Stomach (tissue), 9 donors: ENCODE results near the gene ITGAD. TPM values are rescaled to one million over a fixed set of nuclear protein-coding genes. Genes with fewer than 3 reads are reported as not detected.

Experiments
- DNase-seq, 2 donors: peaks; one replicate each; pipeline versions ENCODE4 v3.0.0 to v3.0.0-alpha.2; 2013 to 2019
- H3K27ac ChIP-seq, 5 donors: fragments of 200-600 bp in 4 of 5; sonication (generic) in 4 of 5; one replicate each; pipeline ENCODE4 v1.5.1; 2013 to 2019; ENCODE audit warnings: mild to moderate bottlenecking in 1 of 5, moderate library complexity in 1 of 5
- H3K27me3 ChIP-seq, 3 donors: fragments of 200-600 bp; sonication (generic); one replicate each; pipeline ENCODE4 v1.5.1; 2017 to 2019; ENCODE audit warnings: mixed run types in 1 of 3
- H3K36me3 ChIP-seq, 4 donors: fragments of 200-600 bp; sonication (generic); 1 replicate in 3 of 4; 2 replicates in 1 of 4; pipeline ENCODE4 v1.5.1; 2016 to 2019
- H3K4me1 ChIP-seq, 4 donors: fragments of 200-600 bp; sonication (generic); one replicate each; pipeline ENCODE4 v1.5.1; 2016 to 2019
- H3K4me3 ChIP-seq, 4 donors: fragments of 200-600 bp; sonication (generic) in 3 of 4; one replicate each; pipeline ENCODE4 v1.5.1; 2016 to 2019; ENCODE audit warnings: mild to moderate bottlenecking in 1 of 4
- H3K9me3 ChIP-seq, 4 donors: fragments of 200-600 bp; sonication (generic); one replicate each; pipeline ENCODE4 v1.5.1; 2016 to 2019
- CTCF ChIP-seq, 7 experiments: fragments of 450-650 bp in 4 of 7; fragments of 200-600 bp in 3 of 7; sonication (generic) in 3 of 7; IDR thresholded peaks; one replicate each; pipeline ENCODE4 v1.5.1; 2016 to 2019; ENCODE audit warnings: antibody characterized with exemption in 7 of 7, control low read depth in 2 of 7, mild to moderate bottlenecking in 1 of 7
- EP300 ChIP-seq: sonication (generic); formaldehyde crosslinking; IDR thresholded peaks from one replicate; pipeline ENCODE4 v1.6.1; 2017; ENCODE audit warnings: antibody characterized with exemption
- POLR2A ChIP-seq, 4 donors: fragments of 450-650 bp; IDR thresholded peaks; one replicate each; pipeline ENCODE4 v1.6.1; 2016; ENCODE audit warnings: antibody characterized with exemption in 4 of 4, control low read depth in 2 of 4, mild to moderate bottlenecking in 1 of 4, moderate library complexity in 1 of 4
- POLR2AphosphoS5 ChIP-seq, 3 donors: sonication (generic); formaldehyde crosslinking; IDR thresholded peaks; one replicate each; pipeline ENCODE4 v1.6.1; 2016; ENCODE audit warnings: antibody characterized with exemption in 3 of 3
- WGBS, 5 donors: extraction: QIAGEN DNeasy Blood & Tissue Kit in 3 of 5; methylation state at CpG; one replicate each; pipeline versions ENCODE4 v1.1.5 to v1.1.7; 2013 to 2018; 5-methylcytosine and 5-hydroxymethylcytosine counted together
- intact Hi-C: fragments of 100-400 bp; cut with DNase I; formaldehyde crosslinking; loops from one replicate; pipeline ENCODE4 v1.15.1; 2023; ENCODE audit warnings: low total_unique reads
- polyA plus RNA-seq, 3 donors: library from polyadenylated mRNA; stranded (reverse); fragments of 200-250 nt; gene quantifications; one replicate each; pipeline ENCODE4 v1.2.3, GENCODE V29; 2013
- total RNA-seq, 5 donors: library from RNA; depleted of rRNA; stranded (reverse); fragments of >200 nt; gene quantifications; one replicate each; pipeline versions ENCODE4 v1.1.0 to v1.2.3, GENCODE V29; 2014 to 2016
- donor health status: healthy with polysubstance abuse.
- donor health status: Bipolar disorder and iron deficiency.
- donor health status: healthy.

ITGAD gene
- total and polyA plus RNA-seq, 8 donors = 0.29 to 0.37 TPM; not detected in 6

- no peak for TF ChIP-seq POLR2A (IDR thresholded peaks at IDR 0.05)
- peak; percentile 81 to 92 (median 82) for TF ChIP-seq POLR2AphosphoS5 (IDR thresholded peaks at IDR 0.05)
- peak in 5 of 7 experiments; percentile 21 to 75 (median 43) for TF ChIP-seq CTCF (IDR thresholded peaks at IDR 0.05)
- TF ChIP-seq EP300 = no peak
- peak within 1 kb of the TSS; percentile 99 to 100 (median 100) for H3K27ac ChIP-seq
- H3K4me3 ChIP-seq = peak within 1 kb of the TSS; percentile 68 to 89 (median 84)
- intact Hi-C loops = loop anchor here (10.0 kb wide), 1 partner anchor 274 kb away; the partner anchor contains the start of gene FUS
- H3K36me3 ChIP-seq = peaks cover 20 to 27% (median 24%) of the 10 kb centered on the region in 4 donors
- peaks cover 45 to 63% (median 53%) of the 10 kb centered on the region in 4 donors for H3K4me1 ChIP-seq
- peak; percentile 97 to 99 for DNase-seq
- H3K27me3 ChIP-seq = no peaks in the 10 kb centered on the region
- WGBS, 5 donors = 0 to 3% (median 0%) methylated on average over 19 to 91 of the region's 91 CpGs
- H3K9me3 ChIP-seq = no peaks in the 10 kb centered on the region
These were observed 65.9 kb downstream of the ITGAD start, which contains the start of gene ARMC5 for GRCh38 chr16:31458844-31459686. ARMC5 (plus strand) TSS chr16:31459501; CDS start chr16:31459525, 24 bp downstream.

GRCh38 chr16:31459687-31460581, 66.8 kb downstream of the ITGAD start:
- Histone ChIP-seq H3K27ac (peak overlapping the region; percentile 99 to 100 (median 100)), H3K9me3 (no peaks in the 10 kb centered on the region), H3K36me3 (peaks cover 28 to 36% (median 33%) of the 10 kb centered on the region in 4 donors), H3K27me3 (no peaks in the 10 kb centered on the region), H3K4me1 (peaks cover 38 to 54% (median 45%) of the 10 kb centered on the region in 4 donors), H3K4me3 (peak overlapping the region; percentile 68 to 89 (median 84))
- intact Hi-C loops = loop anchor here (10.0 kb wide), 1 partner anchor 275 kb away; the partner anchor contains the start of gene FUS
- WGBS, 5 donors = 2 to 6% (median 3%) methylated on average over 22 to 61 of the region's 61 CpGs
- peak; percentile 100 for DNase-seq
- TF ChIP-seq CTCF (IDR thresholded peaks at IDR 0.05) (no peak), POLR2AphosphoS5 (IDR thresholded peaks at IDR 0.05) (peak; percentile 35 to 90 (median 80))

GRCh38 chr16:31460582-31461002, 67.5 kb downstream of the ITGAD start:
- Histone ChIP-seq H3K27ac (peak overlapping the region in 4 of 5 donors; percentile 99 to 100 (median 100)), H3K27me3 (no peaks in the 10 kb centered on the region), H3K36me3 (peaks cover 30 to 43% (median 40%) of the 10 kb centered on the region in 4 donors), H3K9me3 (no peaks in the 10 kb centered on the region), H3K4me3 (peak overlapping the region; percentile 68 to 89 (median 84)), H3K4me1 (peaks cover 32 to 48% (median 39%) of the 10 kb centered on the region in 4 donors)
- WGBS, 5 donors = 44 to 49% (median 46%) methylated on average over 8 of the region's 8 CpGs
- peak in 1 of 2 donors; percentile 73 for DNase-seq
- TF ChIP-seq CTCF (IDR thresholded peaks at IDR 0.05) (peak in 5 of 7 experiments; percentile 6 to 58 (median 43)), POLR2A (IDR thresholded peaks at IDR 0.05) (no peak)
- intact Hi-C loops = no loop called here
